ENCODE measurements around the gene MPLKIP. TPM values are rescaled to one million over a fixed set of nuclear protein-coding genes. Genes with fewer than 3 reads are reported as not detected.
"Not testable (repeated sequence)": the region's sequence is repeated elsewhere in the genome, so short reads cannot be mapped to it uniquely, and the experiment has no call there.

MPLKIP gene
- 10 to 100 TPM; 43.8 to 50.0 TPM for total RNA-seq

GRCh38 chr7:40134428-40135316 is at the start of gene MPLKIP, which contains the start of gene SUGCT:
TSS of gene MPLKIP (minus strand) at chr7:40134622. CDS start at chr7:40134567, 55 bp downstream.
TSS of gene SUGCT (plus strand) at chr7:40135005.
- no peaks in the 10 kb centered on the region for H3K9me3 Mint-ChIP-seq
- H3K27me3 Mint-ChIP-seq = peaks cover 2% of the 10 kb centered on the region
- TF ChIP-seq, protein P1, sequence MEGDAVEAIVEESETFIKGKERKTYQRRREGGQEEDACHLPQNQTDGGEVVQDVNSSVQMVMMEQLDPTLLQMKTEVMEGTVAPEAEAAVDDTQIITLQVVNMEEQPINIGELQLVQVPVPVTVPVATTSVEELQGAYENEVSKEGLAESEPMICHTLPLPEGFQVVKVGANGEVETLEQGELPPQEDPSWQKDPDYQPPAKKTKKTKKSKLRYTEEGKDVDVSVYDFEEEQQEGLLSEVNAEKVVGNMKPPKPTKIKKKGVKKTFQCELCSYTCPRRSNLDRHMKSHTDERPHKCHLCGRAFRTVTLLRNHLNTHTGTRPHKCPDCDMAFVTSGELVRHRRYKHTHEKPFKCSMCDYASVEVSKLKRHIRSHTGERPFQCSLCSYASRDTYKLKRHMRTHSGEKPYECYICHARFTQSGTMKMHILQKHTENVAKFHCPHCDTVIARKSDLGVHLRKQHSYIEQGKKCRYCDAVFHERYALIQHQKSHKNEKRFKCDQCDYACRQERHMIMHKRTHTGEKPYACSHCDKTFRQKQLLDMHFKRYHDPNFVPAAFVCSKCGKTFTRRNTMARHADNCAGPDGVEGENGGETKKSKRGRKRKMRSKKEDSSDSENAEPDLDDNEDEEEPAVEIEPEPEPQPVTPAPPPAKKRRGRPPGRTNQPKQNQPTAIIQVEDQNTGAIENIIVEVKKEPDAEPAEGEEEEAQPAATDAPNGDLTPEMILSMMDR (IDR thresholded peaks at IDR 0.05) = peak; percentile 97
- POLR2A ChIA-PET = interaction anchor here (0.5 to 2.3 kb wide), 5 partner anchors 11 to 1747 kb away, joined by 3 to 9 read pairs (median 3); partner anchors contain the start of genes CDK13 and RALA
- peak within 1 kb of the TSS; percentile 98 for H3K27ac Mint-ChIP-seq
- CTCF ChIA-PET = interaction anchor here (0.8 to 2.2 kb wide), 15 partner anchors 9 to 554 kb away, joined by 3 to 6 read pairs (median 3); partner anchors contain the start of gene RALA
- peak; percentile 90 for DNase-seq
- H3K4me3 Mint-ChIP-seq = peak within 1 kb of the TSS; percentile 93
- H3K36me3 Mint-ChIP-seq (ENCODE audit: low read depth) = peaks cover 12% of the 10 kb centered on the region
- ATAC-seq = peak; percentile 91
- peaks cover 23% of the 10 kb centered on the region for H3K4me1 Mint-ChIP-seq (ENCODE audit: low read depth)
- intact Hi-C loops (cut with micrococcal nuclease) = no loop called here

GRCh38 chr7:40182452-40182851 is 48.0 kb upstream of the MPLKIP start:
- H3K27me3 Mint-ChIP-seq = no peaks in the 10 kb centered on the region
- H3K27ac Mint-ChIP-seq = no peak overlapping the region
- intact Hi-C loops (cut with micrococcal nuclease) = no loop called here
- no peak for ATAC-seq
- H3K4me3 Mint-ChIP-seq = no peak overlapping the region
- no peaks in the 10 kb centered on the region for H3K9me3 Mint-ChIP-seq
- CTCF ChIA-PET = no interaction called here
- no peaks in the 10 kb centered on the region for H3K4me1 Mint-ChIP-seq (ENCODE audit: low read depth)
- DNase-seq = no peak
- no peaks in the 10 kb centered on the region for H3K36me3 Mint-ChIP-seq (ENCODE audit: low read depth)
- POLR2A ChIA-PET = no interaction called here
- TF ChIP-seq, protein P1 (IDR thresholded peaks at IDR 0.05) = no peak

DNA sequence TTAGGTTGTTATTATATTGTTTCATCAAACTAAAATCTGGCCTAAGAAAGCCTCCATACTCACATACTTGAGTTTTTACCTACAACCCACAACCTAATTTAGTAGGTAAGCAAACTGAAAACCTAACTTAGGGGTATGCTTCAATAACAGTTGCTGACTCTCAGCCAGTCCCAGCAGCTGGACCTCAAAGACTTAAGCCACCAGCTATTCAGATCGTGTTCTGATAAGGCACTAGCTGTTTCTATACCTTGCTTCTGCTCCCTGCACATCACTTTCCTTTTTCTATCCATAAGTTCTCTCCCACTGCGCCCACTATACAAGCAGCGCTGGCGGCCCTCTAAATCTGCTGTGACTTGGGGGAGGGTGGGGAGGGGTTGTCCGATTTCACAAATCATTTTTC is 42.6 kb upstream of the MPLKIP start:
- no peak overlapping the region for H3K27ac Mint-ChIP-seq
- no peaks in the 10 kb centered on the region for H3K36me3 Mint-ChIP-seq (ENCODE audit: low read depth)
- H3K4me1 Mint-ChIP-seq (ENCODE audit: low read depth) = no peaks in the 10 kb centered on the region
- TF ChIP-seq, protein P1 (IDR thresholded peaks at IDR 0.05) = no peak
- peaks cover 2% of the 10 kb centered on the region for H3K27me3 Mint-ChIP-seq
- DNase-seq (no peak), ATAC-seq (no peak)
- H3K4me3 Mint-ChIP-seq = no peak overlapping the region
- CTCF ChIA-PET = no interaction called here
- POLR2A ChIA-PET = no interaction called here
- no peaks in the 10 kb centered on the region for H3K9me3 Mint-ChIP-seq
- intact Hi-C loops (cut with micrococcal nuclease) = no loop called here

DNA sequence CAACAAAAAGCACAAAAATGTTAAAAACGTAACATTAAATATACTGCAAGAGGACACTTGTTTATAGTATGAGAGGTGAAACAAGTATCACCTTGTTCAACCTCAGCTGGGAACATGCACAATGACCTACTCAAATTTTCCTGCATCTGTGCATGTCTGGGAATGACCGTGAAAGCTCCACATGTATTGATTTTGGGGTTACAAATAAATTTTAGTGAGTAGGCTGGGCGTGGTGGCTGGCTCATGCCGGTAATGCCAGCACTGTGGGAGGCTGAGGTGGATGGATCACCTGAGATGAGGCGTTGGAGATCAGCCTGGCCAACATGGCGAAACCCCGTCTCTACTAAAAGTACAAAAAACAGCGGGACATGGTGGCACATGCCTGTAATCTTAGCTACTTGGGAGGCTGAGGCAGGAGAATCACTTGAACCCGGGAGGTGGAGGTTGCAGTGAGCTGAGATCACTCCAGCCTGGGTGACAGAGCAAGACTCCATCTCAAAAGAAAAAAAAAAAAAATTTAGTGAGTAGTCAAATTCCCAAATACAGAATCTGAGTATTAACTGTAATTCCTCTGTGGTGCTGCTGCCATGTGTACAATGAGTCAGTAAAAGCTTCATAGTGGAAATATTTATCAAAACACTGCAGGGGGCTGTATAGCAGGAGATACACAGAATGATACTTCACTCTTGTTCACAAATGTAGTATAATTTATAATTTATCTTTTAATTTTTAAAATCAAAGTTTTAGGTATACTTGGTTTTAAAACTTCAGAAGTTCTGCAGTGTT is 41.5 kb upstream of the MPLKIP start:
- ChIA-PET CTCF (no interaction called here), POLR2A (no interaction called here)
- TF ChIP-seq, protein P1 (IDR thresholded peaks at IDR 0.05) = no peak
- H3K4me1 Mint-ChIP-seq (ENCODE audit: low read depth) = no peaks in the 10 kb centered on the region
- ATAC-seq (no peak), DNase-seq (no peak)
- H3K4me3 Mint-ChIP-seq = no peak overlapping the region
- no peaks in the 10 kb centered on the region for H3K9me3 Mint-ChIP-seq
- peaks cover 3% of the 10 kb centered on the region for H3K27me3 Mint-ChIP-seq
- no peak overlapping the region for H3K27ac Mint-ChIP-seq
- H3K36me3 Mint-ChIP-seq (ENCODE audit: low read depth) = no peaks in the 10 kb centered on the region
- intact Hi-C loops (cut with micrococcal nuclease) = no loop called here

DNA sequence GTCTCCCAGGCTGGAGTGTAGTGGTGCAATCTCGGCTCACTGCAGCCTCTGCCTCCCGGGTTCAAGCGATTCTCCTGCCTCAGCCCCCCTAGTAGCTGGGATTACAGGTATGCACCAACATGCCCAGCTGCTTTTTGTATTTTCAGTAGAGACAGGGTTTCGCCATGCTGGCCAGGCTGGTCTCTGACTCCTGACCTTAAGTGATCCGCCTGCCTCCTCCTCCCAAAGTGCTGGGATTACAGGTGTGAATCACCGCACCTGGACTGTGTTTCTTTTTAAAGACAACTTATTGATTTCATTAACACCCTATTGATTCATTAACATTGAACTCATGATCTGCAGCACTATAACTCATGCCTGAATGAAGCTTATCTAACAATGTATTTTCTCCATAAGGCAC is 40.8 kb upstream of the MPLKIP start:
- H3K36me3 Mint-ChIP-seq (ENCODE audit: low read depth); H3K9me3 Mint-ChIP-seq; H3K27ac Mint-ChIP-seq; CTCF ChIA-PET; H3K27me3 Mint-ChIP-seq; ATAC-seq; intact Hi-C loops (cut with micrococcal nuclease); POLR2A ChIA-PET; DNase-seq; H3K4me3 Mint-ChIP-seq; H3K4me1 Mint-ChIP-seq (ENCODE audit: low read depth): not testable (repeated sequence)

- H3K27ac Mint-ChIP-seq; H3K4me3 Mint-ChIP-seq; ATAC-seq; CTCF ChIA-PET; H3K4me1 Mint-ChIP-seq (ENCODE audit: low read depth); intact Hi-C loops (cut with micrococcal nuclease); DNase-seq; H3K36me3 Mint-ChIP-seq (ENCODE audit: low read depth); POLR2A ChIA-PET; H3K9me3 Mint-ChIP-seq; H3K27me3 Mint-ChIP-seq: not testable (repeated sequence)
These were observed 38.7 kb upstream of the MPLKIP start for GRCh38 chr7:40173121-40173520.

- ATAC-seq; POLR2A ChIA-PET; H3K4me1 Mint-ChIP-seq (ENCODE audit: low read depth); H3K36me3 Mint-ChIP-seq (ENCODE audit: low read depth); H3K4me3 Mint-ChIP-seq; H3K9me3 Mint-ChIP-seq; H3K27ac Mint-ChIP-seq; DNase-seq; intact Hi-C loops (cut with micrococcal nuclease); H3K27me3 Mint-ChIP-seq: not testable (repeated sequence)
- CTCF ChIA-PET = interaction anchor here (1.3 kb wide), 1 partner anchor 10 kb away, joined by 3 read pairs; no protein-coding TSS in a partner anchor
These were observed 33.8 kb upstream of the MPLKIP start for GRCh38 chr7:40168266-40168665.
